Measurements from ENCODE around the gene PAFAH1B1.
A peak's percentile ranks its signal among the peaks of the same experiment; 100 is the strongest.
"Not testable (repeated sequence)": the region's sequence is repeated elsewhere in the genome, so short reads cannot be mapped to it uniquely, and the experiment has no call there.

The PAFAH1B1 gene

GRCh38 chr17:2592971-2593820, at the start of gene PAFAH1B1:
Gene PAFAH1B1, plus strand, starts transcription at chr17:2593654. Its CDS starts 44,635 bp downstream, at chr17:2638289.
- peak; percentile 100 for DNase-seq (ENCODE audit: low spot score)

GRCh38 chr17:2545393-2545792, 48.1 kb upstream of the PAFAH1B1 start:
- no peak for DNase-seq (ENCODE audit: low spot score)

- DNase-seq (ENCODE audit: low spot score): peak; percentile 50
Measured at GRCh38 chr17:2547176-2547575, 46.3 kb upstream of the PAFAH1B1 start.

- not testable (repeated sequence) for DNase-seq (ENCODE audit: low spot score)
Measured at GRCh38 chr17:2548026-2548425, 45.4 kb upstream of the PAFAH1B1 start.

GRCh38 chr17:2549392-2550211, 43.9 kb upstream of the PAFAH1B1 start:
- DNase-seq (ENCODE audit: low spot score): no peak

- no peak for DNase-seq (ENCODE audit: low spot score)
Measured at GRCh38 chr17:2551493-2551892, 42.0 kb upstream of the PAFAH1B1 start.

- no peak for DNase-seq (ENCODE audit: low spot score)
Measured at GRCh38 chr17:2551928-2552327, 41.5 kb upstream of the PAFAH1B1 start.

GRCh38 chr17:2560658-2561057, 32.8 kb upstream of the PAFAH1B1 start:
- DNase-seq (ENCODE audit: low spot score): no peak

- no peak for DNase-seq (ENCODE audit: low spot score)
Measured at GRCh38 chr17:2562162-2562858, 31.1 kb upstream of the PAFAH1B1 start.

- no peak for DNase-seq (ENCODE audit: low spot score)
Measured at GRCh38 chr17:2563061-2563460, 30.4 kb upstream of the PAFAH1B1 start.

GRCh38 chr17:2563543-2563942, 29.9 kb upstream of the PAFAH1B1 start:
- DNase-seq (ENCODE audit: low spot score): no peak

- DNase-seq (ENCODE audit: low spot score): no peak
Measured at GRCh38 chr17:2564877-2565276, 28.6 kb upstream of the PAFAH1B1 start.

- no peak for DNase-seq (ENCODE audit: low spot score)
Measured at GRCh38 chr17:2566056-2566455, 27.4 kb upstream of the PAFAH1B1 start.

- no peak for DNase-seq (ENCODE audit: low spot score)
Measured at GRCh38 chr17:2571523-2572303, 21.7 kb upstream of the PAFAH1B1 start.

GRCh38 chr17:2572304-2572609, 21.2 kb upstream of the PAFAH1B1 start:
- not testable (repeated sequence) for DNase-seq (ENCODE audit: low spot score)

- DNase-seq (ENCODE audit: low spot score): no peak
Measured at GRCh38 chr17:2580151-2580550, 13.3 kb upstream of the PAFAH1B1 start.

GRCh38 chr17:2580661-2581060, 12.8 kb upstream of the PAFAH1B1 start:
- no peak for DNase-seq (ENCODE audit: low spot score)

GRCh38 chr17:2582493-2582892, 11.0 kb upstream of the PAFAH1B1 start:
- no peak for DNase-seq (ENCODE audit: low spot score)

- no peak for DNase-seq (ENCODE audit: low spot score)
Measured at GRCh38 chr17:2591040-2591640, 2.3 kb upstream of the PAFAH1B1 start.

- DNase-seq (ENCODE audit: low spot score): peak; percentile 81
Measured at GRCh38 chr17:2593821-2594721, 617 bp downstream of the PAFAH1B1 start.

All from AG20443 (cell line).